GM18526 (cell line): Measurements from ENCODE around the gene COX5A.
A peak's percentile ranks its signal among the peaks of the same experiment; 100 is the strongest.

Experiments used
- POLR2A ChIP-seq: IDR thresholded peaks from 3 replicates; pipeline ENCODE4 v1.6.1; 2011; ENCODE audit not compliant: insufficient read length; ENCODE audit errors: extremely low read depth

COX5A gene

GRCh38 chr15:74907163-74907870 is 30.6 kb downstream of the COX5A start:
- no peak for TF ChIP-seq POLR2A

- TF ChIP-seq POLR2A, result peak; percentile 80
Observed at GRCh38 chr15:74906450-74907162, 31.3 kb downstream of the COX5A start, which contains the start of gene FAM219B. FAM219B (minus strand) TSS chr15:74906851; CDS start chr15:74906800, 51 bp downstream.

GRCh38 chr15:74906067-74906449 is 31.8 kb downstream of the COX5A start:
- no peak for TF ChIP-seq POLR2A

GRCh38 chr15:74904190-74904805 is 33.6 kb downstream of the COX5A start:
- TF ChIP-seq POLR2A, result no peak

- no peak for TF ChIP-seq POLR2A
Observed at GRCh38 chr15:74903676-74904075, 34.2 kb downstream of the COX5A start.

GRCh38 chr15:74902295-74903075 is 35.4 kb downstream of the COX5A start:
- no peak for TF ChIP-seq POLR2A

GRCh38 chr15:74901612-74902063 is 36.2 kb downstream of the COX5A start:
- TF ChIP-seq POLR2A, result no peak

- no peak for TF ChIP-seq POLR2A
Observed at GRCh38 chr15:74897300-74897701, 40.6 kb downstream of the COX5A start.

- no peak for TF ChIP-seq POLR2A
Observed at GRCh38 chr15:74896316-74896715, 41.6 kb downstream of the COX5A start.

- no peak for TF ChIP-seq POLR2A
Observed at GRCh38 chr15:74895830-74896229, 42.0 kb downstream of the COX5A start.

GRCh38 chr15:74893627-74894026 is 44.2 kb downstream of the COX5A start:
- TF ChIP-seq POLR2A, result no peak

GRCh38 chr15:74892931-74893330 is 44.9 kb downstream of the COX5A start:
- no peak for TF ChIP-seq POLR2A

- TF ChIP-seq POLR2A, result no peak
Observed at GRCh38 chr15:74892313-74892712, 45.6 kb downstream of the COX5A start.

- no peak for TF ChIP-seq POLR2A
Observed at GRCh38 chr15:74891469-74891868, 46.4 kb downstream of the COX5A start.

- TF ChIP-seq POLR2A, result no peak
Observed at GRCh38 chr15:74890665-74890960, 47.3 kb downstream of the COX5A start.
